GM23338 (cell line): Measurements from ENCODE around the gene ZNF318.

ENCODE experiments used
- CREB1 ChIP-seq: fragments of 250-450 bp; sonication (Bioruptor Pico); IDR thresholded peaks from 2 replicates; pipeline ENCODE4 v1.5.0; 2020; ENCODE audit warnings: low read depth, mild to moderate bottlenecking, moderate library complexity
- ETS1 ChIP-seq: IDR thresholded peaks from 2 replicates; pipeline ENCODE4 v1.6.1; 2016; ENCODE audit warnings: antibody characterized with exemption
- EZH2 ChIP-seq: fragments of 200-600 bp; sonication (generic); IDR thresholded peaks from one replicate; pipeline ENCODE4 v1.8.0; 2017; ENCODE audit warnings: antibody characterized with exemption, mild to moderate bottlenecking, low read depth; ENCODE audit not compliant: unreplicated experiment
- EZH2phosphoT487 ChIP-seq: fragments of 200-600 bp; sonication (generic); IDR thresholded peaks from one replicate; pipeline ENCODE4 v1.8.1; 2018; ENCODE audit warnings: antibody characterized with exemption; ENCODE audit not compliant: unreplicated experiment
- JUNB ChIP-seq: IDR thresholded peaks from one replicate; pipeline ENCODE4 v1.6.1; 2016; ENCODE audit warnings: antibody characterized with exemption; ENCODE audit not compliant: unreplicated experiment
- NANOG ChIP-seq: IDR thresholded peaks from 2 replicates; pipeline ENCODE4 v1.6.1; 2016; ENCODE audit warnings: antibody characterized with exemption, borderline replicate concordance
- POLR2AphosphoS5 ChIP-seq: IDR thresholded peaks from 2 replicates; pipeline ENCODE4 v1.6.1; 2016; ENCODE audit warnings: antibody characterized with exemption, low read depth
- REST ChIP-seq: IDR thresholded peaks from one replicate; pipeline ENCODE4 v1.6.1; 2018; ENCODE audit warnings: antibody characterized with exemption; ENCODE audit not compliant: unreplicated experiment
- STAT1 ChIP-seq: IDR thresholded peaks from one replicate; pipeline ENCODE4 v1.6.1; 2016; ENCODE audit warnings: antibody characterized with exemption; ENCODE audit not compliant: unreplicated experiment
- ZNF114 ChIP-seq: fragments of 250-450 bp; sonication (Bioruptor Pico); IDR thresholded peaks from 2 replicates; pipeline ENCODE4 v1.5.0; 2020; ENCODE audit warnings: mild to moderate bottlenecking, moderate library complexity
- ZNF331 ChIP-seq: fragments of 250-450 bp; sonication (Bioruptor Pico); IDR thresholded peaks from 2 replicates; pipeline ENCODE4 v1.5.0; 2020; ENCODE audit warnings: low read depth, mild to moderate bottlenecking, moderate library complexity
- TF ChIP-seq, protein P1 (sequence below), 2 experiments: fragments of 200-600 bp in 1 of 2; sonication (generic) in 1 of 2; conservative IDR thresholded peaks; 2 replicates each; pipeline versions ENCODE4 v1.5.1 to v1.6.1; 2016 to 2017; ENCODE audit warnings: antibody characterized with exemption in 2 of 2, low read depth in 2 of 2, mild to moderate bottlenecking in 2 of 2, moderate library complexity in 1 of 2

DNA sequence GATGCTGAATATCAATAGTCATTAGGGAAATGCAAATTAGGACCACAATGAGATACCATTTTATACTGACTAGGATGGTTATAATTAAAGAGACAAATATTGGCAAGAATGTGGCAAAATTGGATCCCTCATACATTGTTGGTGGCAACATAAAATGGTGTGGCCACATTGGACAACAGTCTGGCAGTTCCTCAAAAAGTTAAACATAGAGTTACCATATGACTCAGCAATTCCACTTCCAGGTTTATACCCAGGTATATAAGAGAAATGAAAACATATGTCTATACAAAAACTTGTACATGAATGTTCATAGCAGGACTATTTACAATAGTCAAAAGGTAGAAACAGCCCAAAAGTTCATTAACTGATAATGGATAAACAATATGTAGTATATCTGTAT is 58.8 kb downstream of the ZNF318 start:
- TF ChIP-seq, protein P1, sequence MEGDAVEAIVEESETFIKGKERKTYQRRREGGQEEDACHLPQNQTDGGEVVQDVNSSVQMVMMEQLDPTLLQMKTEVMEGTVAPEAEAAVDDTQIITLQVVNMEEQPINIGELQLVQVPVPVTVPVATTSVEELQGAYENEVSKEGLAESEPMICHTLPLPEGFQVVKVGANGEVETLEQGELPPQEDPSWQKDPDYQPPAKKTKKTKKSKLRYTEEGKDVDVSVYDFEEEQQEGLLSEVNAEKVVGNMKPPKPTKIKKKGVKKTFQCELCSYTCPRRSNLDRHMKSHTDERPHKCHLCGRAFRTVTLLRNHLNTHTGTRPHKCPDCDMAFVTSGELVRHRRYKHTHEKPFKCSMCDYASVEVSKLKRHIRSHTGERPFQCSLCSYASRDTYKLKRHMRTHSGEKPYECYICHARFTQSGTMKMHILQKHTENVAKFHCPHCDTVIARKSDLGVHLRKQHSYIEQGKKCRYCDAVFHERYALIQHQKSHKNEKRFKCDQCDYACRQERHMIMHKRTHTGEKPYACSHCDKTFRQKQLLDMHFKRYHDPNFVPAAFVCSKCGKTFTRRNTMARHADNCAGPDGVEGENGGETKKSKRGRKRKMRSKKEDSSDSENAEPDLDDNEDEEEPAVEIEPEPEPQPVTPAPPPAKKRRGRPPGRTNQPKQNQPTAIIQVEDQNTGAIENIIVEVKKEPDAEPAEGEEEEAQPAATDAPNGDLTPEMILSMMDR (conservative IDR thresholded peaks at IDR 0.05; ENCODE audit: low read depth in 2 of 2): no peak
- no peak for TF ChIP-seq JUNB
- TF ChIP-seq EZH2: no peak
- no peak for TF ChIP-seq POLR2AphosphoS5
- TF ChIP-seq EZH2phosphoT487: no peak
- no peak for TF ChIP-seq REST
- TF ChIP-seq ZNF114 (CRISPR knock-in tag): no peak
- no peak for TF ChIP-seq STAT1
- no peak for TF ChIP-seq CREB1 (CRISPR knock-in tag)
- no peak for TF ChIP-seq ETS1
- no peak for TF ChIP-seq ZNF331 (CRISPR knock-in tag)
- no peak for TF ChIP-seq NANOG
